Measurements from ENCODE around the gene CXCL14.

Gene CXCL14

DNA sequence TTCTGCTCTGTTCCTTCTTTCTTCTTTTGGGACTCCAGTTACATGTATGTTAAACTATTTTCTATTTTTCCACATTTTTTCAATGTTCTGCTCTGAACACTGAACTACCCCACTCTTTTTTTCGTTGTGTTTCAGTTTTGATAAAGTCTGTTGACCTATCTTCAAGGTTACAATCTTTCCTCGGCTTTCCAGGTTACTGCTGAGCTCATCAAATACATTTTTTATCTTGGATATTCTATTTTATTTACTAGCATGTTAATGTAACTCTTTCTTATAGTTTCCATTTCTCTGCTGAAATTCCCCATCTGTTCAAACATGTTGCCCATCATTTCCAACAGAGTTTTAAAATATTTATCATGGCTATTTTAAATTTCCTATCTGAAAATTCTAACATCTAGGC, 56.8 kb downstream of the CXCL14 start:
- no peak for DNase-seq (ENCODE audit: low read depth)
- no peak overlapping the region for H3K4me3 ChIP-seq (ENCODE audit: low read length)
- TF ChIP-seq, protein P1, sequence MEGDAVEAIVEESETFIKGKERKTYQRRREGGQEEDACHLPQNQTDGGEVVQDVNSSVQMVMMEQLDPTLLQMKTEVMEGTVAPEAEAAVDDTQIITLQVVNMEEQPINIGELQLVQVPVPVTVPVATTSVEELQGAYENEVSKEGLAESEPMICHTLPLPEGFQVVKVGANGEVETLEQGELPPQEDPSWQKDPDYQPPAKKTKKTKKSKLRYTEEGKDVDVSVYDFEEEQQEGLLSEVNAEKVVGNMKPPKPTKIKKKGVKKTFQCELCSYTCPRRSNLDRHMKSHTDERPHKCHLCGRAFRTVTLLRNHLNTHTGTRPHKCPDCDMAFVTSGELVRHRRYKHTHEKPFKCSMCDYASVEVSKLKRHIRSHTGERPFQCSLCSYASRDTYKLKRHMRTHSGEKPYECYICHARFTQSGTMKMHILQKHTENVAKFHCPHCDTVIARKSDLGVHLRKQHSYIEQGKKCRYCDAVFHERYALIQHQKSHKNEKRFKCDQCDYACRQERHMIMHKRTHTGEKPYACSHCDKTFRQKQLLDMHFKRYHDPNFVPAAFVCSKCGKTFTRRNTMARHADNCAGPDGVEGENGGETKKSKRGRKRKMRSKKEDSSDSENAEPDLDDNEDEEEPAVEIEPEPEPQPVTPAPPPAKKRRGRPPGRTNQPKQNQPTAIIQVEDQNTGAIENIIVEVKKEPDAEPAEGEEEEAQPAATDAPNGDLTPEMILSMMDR (IDR thresholded peaks at IDR 0.05; ENCODE audit: insufficient read depth, low read depth, low read length, missing control alignments) = no peak

Data from epithelial cell of esophagus (primary cell).